ENCODE data around the gene SYT6.

Gene SYT6

GRCh38 chr1:114117654-114118053 lies 36.0 kb downstream of the SYT6 start:
- no peak for DNase-seq

- no peak for DNase-seq
Measured at GRCh38 chr1:114116086-114116485, 37.6 kb downstream of the SYT6 start.

- DNase-seq, result no peak
Measured at GRCh38 chr1:114114185-114115094, 39.2 kb downstream of the SYT6 start.

GRCh38 chr1:114113411-114114184 lies 40.1 kb downstream of the SYT6 start:
- DNase-seq, result peak; percentile 6

GRCh38 chr1:114112775-114113174 lies 40.9 kb downstream of the SYT6 start:
- DNase-seq, result no peak

GRCh38 chr1:114111731-114112641 lies 41.7 kb downstream of the SYT6 start:
- DNase-seq, result no peak

- no peak for DNase-seq
Measured at GRCh38 chr1:114109981-114110380, 43.7 kb downstream of the SYT6 start.

- DNase-seq, result no peak
Measured at GRCh38 chr1:114108751-114109255, 44.9 kb downstream of the SYT6 start.

GRCh38 chr1:114107474-114108435 lies 45.9 kb downstream of the SYT6 start:
- no peak for DNase-seq

GRCh38 chr1:114105421-114105979 lies 48.2 kb downstream of the SYT6 start:
- DNase-seq, result no peak

GRCh38 chr1:114104949-114105348 lies 48.7 kb downstream of the SYT6 start:
- no peak for DNase-seq

- no peak for DNase-seq
Measured at GRCh38 chr1:114103992-114104391, 49.7 kb downstream of the SYT6 start.

- no peak for DNase-seq
Measured at GRCh38 chr1:114102136-114102535, 51.5 kb downstream of the SYT6 start.

GRCh38 chr1:114100148-114100547 lies 53.5 kb downstream of the SYT6 start:
- no peak for DNase-seq

GRCh38 chr1:114099268-114099667 lies 54.4 kb downstream of the SYT6 start:
- DNase-seq, result no peak

- DNase-seq, result no peak
Measured at GRCh38 chr1:114097109-114097508, 56.6 kb downstream of the SYT6 start.

- DNase-seq, result no peak
Measured at GRCh38 chr1:114094675-114095074, 59.0 kb downstream of the SYT6 start.

GRCh38 chr1:114094363-114094634 lies 59.4 kb downstream of the SYT6 start:
- DNase-seq, result no peak

GRCh38 chr1:114093624-114094362 lies 59.9 kb downstream of the SYT6 start:
- DNase-seq, result no peak

- no peak for DNase-seq
Measured at GRCh38 chr1:114092186-114093062, 61.2 kb downstream of the SYT6 start.
